GM11168 (cell line): ENCODE data around the gene IL22RA2.
"Not testable (repeated sequence)": the region's sequence is repeated elsewhere in the genome, so short reads cannot be mapped to it uniquely, and the experiment has no call there.

Experiments
- in situ Hi-C: fragments of 300-500 bp; cut with MboI; formaldehyde crosslinking; loops from one replicate; pipeline ENCODE4 v1.12.0; 2022; ENCODE audit warnings: low sequenced_read_pairs; ENCODE audit not compliant: unreplicated experiment

IL22RA2 gene

DNA sequence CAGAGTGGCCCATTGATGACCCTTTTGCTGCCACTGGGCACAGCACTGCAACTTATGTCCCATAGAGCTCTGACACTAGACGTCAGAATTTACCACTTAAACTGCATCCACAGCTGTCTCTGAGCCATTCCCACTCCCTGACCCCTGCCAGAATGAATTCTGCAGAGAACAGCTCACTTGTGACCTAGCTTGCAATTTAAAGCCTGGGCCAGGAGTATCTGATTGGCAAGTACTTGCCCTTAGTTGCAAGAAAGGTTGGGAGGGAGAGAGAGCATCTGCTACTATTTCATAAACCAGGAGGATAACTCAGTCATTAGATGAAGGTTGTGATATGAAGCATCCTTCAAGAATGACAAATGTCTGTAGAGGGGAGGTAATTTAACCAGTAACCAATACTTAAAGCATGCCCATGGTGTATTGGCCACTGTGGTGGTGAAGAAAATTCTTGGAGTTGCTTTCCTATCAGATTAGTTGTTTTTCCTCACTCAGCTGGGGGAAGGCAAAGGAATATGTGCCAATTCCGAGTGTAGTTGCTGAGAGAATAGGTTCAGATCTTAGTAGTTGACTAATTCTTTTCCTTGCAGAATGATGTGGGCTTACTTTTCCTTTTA lies 46.5 kb downstream of the IL22RA2 start:
- in situ Hi-C loops, result no loop called here

DNA sequence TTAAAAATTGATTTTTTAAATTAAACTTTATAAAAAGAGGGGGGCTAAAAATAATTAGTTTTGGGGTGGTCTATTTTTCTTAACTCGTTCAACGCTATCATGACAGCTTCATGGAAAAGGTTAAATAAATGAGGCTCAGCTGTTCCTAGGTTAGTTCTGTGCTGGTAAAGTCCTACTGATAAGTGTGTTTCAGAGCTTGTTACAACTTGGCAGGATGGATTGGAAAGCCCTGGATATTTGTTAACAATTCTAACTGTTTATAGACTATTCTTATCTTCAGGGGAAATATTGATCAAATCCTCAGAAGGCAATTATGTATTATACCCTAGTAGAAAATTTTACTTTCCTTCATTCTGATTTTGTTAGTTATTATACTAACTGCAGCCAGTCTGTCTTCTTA lies 50.4 kb downstream of the IL22RA2 start:
- in situ Hi-C loops, result no loop called here

DNA sequence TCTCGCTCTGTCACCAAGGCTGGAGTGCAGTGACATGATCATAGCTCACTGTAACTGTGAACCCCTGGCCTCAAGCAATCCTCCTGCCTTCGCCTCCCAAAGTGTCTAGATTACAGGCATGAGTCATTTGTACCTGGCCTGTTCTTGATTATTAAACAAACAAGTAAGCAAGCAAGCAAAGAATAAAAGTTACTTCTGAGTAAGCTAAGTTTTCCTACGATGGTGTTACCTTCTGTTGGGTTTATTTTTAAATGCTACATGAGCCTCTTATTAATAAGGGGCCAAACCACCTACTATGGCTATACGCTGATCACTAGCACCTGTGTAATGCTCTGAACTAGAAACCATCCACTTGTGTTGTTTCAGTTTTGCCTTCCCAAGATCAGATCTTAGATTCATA lies 50.8 kb downstream of the IL22RA2 start:
- in situ Hi-C loops, result no loop called here

DNA sequence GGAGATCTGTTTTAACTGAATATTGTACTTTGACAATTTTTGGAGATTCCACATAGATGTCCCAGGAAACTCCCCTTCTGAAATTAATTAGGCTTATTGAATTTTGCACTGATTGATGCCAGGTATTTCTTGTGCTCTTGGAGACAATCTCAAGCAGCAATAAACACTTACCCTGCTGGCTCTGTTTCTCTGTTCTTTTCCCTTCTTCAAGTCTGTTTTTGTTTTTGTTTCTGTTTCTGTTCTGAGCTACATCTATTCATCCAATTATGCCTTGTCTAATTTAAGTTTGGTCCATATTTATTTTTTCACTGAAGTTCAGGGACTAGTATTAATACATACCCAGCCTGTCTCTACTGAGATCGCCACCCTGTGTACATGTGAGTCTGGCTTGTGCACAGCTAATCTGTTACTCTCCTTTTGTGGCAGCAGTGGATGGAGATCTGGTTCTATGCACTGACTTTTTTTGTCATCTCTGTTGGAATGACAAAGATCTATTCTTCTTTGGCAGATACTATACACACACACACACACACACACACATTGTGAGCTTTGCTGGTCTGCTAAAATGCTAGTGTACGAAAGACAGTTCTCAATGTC lies 51.9 kb downstream of the IL22RA2 start:
- in situ Hi-C loops, result no loop called here

DNA sequence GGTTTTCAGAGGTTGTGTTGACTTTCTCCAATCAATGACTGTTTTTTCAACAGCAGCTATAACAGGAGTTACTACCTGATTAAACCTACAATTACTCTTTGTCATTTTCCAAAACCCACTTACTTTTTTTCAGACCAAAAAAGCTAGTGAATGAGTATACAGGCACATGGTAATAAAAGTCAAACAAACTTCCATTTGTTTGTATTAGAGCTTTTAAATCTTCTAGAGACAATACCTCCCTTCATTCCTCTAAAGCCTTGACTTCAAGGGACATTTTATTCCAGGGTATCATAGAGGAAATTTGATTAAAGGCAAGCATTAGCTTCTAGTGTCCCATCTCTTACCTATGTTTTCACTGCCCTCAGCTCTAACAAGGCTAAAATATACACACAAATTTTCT lies 52.7 kb downstream of the IL22RA2 start:
- in situ Hi-C loops, result no loop called here

DNA sequence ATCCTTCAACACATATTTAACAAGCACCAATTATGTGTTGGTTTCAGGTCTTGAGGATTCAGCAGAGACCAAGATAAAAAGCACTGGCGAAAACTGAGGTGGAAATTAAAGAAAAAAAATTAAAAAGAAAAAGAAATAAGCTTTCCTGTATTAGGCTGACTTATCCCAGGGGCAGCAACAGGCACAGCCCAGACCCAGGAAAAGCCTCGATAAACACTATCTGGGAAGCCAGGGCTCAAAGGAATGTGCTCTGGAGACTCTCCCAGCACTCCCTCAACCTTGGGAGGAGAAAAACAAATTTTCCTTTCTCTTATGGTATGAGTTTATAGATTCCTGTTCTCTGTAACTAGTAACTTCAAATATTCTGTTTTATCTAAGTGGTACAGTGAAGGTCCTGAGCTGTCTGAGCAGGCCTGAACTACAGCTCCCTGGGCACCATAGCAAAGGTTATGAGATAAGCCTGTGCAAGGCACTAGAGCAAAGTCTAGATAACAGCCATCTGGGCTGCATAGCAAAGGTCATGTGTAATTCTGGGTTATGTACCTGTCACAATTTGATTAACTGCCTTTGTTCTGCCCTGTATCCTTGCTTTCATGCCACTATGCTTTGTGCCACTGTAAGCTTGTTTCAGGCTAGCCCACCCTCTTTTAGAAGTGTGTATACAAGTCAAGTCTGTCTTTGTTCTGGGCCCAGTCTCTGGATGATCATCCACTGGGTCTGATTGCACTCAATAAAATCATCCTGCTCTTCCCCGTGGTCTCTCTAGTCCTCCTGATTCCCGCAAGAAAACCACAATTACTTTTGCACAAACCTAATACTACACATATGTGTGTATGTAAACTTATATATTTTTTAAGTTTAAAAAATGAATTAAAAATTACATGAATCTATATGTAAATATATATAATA lies 54.0 kb downstream of the IL22RA2 start:
- in situ Hi-C loops, result no loop called here

DNA sequence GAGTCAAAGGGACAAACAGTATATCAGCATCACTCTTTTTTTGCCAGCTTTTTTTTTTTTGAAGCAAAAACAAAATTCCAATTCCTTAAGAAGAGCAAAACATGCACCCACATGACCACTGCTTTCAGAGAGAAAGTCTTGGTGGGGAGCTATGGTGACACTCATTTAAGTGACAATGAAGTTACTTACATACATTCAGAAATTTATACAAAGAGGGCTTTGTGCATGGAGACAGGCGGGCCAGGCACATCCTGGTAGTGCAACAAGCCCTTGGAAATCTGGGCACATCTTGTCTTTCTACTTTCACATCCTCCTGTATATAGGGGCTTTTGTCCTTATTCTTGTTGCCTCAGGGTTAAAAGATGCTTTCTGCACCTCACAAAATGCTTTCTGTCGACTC lies 55.9 kb downstream of the IL22RA2 start:
- in situ Hi-C loops, result no loop called here

DNA sequence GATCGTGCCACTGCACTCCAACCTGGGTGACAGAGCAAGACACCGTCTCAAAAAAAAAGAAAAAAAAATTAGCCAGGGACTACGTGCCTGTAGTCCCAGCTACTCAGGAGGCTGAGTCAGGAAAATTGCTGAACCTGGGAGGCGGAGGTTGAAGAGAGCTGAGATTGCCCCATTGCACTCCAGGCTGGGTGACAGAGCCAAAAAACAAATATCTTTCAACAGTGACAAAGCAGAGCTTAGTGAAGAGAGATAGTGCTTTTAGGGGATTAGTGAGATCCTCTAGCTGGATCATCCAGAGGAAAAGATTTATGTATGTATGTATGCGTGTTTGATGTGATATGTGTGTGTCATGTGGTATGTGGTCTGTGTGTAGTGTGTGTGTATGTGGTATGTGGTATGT lies 56.6 kb downstream of the IL22RA2 start:
- in situ Hi-C loops, result no loop called here

DNA sequence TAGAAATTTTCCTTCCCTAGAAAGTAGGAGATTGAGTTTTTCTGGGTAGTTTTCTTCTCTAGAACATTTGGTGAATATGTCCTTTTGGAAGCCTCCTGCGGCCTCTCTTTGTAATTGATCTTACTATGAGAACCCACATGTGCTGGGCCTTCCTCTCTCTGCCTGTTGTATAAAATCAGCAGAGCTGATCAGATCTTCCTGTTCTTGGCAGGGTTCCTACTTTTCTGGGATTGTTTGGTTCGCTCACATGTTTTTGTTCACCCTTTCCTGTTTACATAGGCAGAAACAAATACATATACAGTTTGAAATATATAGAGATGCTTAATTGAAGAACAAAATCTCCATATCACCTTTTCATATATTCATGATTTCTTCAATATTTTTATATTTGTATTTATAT lies 57.8 kb downstream of the IL22RA2 start:
- in situ Hi-C loops, result no loop called here

DNA sequence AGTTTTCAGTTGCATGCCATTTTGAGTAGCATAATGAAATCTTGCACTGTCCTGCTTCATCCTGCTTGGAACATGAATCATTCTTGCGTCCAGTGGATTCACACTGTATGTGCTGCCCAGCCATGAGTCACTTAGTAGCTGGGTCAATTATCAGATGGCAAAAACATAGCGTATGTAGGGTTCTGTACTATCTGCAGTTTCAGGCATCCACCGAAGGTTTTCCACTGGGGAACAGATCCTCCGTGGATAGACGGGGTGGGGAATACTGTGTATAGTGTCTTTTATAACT lies 61.4 kb downstream of the IL22RA2 start:
- in situ Hi-C loops, result no loop called here

DNA sequence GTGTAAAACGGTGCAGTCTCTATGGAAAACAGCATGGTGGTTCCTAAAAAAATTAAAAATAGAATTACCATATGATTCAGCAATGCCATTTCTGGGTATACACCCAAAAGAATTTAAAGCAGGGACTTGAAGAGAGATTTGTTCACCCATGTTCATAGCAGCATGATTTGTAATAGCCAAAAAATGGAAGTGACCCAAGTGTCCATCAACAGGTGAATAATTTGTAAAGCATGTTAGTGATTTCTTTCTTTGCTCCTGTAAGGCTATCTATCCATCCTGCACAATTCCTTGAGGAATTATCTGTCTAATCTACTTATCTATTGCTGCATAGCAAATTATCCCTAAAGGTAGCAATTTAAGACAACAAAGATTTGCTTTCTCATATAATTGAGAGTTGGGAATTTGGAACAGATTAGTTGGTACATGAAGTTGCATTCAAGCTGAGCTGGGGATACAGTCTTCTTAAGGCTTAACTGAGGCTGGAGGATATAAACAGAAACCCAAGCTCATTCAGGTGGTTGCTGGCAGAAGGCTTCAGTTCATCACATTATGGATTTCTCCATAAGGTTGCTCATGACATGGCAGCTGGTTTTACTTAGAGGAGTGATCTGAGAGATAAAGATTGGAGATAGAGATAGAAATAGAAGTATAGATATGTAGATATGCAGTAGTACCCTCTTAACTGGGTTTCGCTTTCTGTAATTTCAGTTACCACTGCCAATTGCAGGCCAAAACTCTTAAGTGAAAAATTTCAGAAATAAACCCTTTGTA lies 62.0 kb downstream of the IL22RA2 start:
- in situ Hi-C loops, result no loop called here

DNA sequence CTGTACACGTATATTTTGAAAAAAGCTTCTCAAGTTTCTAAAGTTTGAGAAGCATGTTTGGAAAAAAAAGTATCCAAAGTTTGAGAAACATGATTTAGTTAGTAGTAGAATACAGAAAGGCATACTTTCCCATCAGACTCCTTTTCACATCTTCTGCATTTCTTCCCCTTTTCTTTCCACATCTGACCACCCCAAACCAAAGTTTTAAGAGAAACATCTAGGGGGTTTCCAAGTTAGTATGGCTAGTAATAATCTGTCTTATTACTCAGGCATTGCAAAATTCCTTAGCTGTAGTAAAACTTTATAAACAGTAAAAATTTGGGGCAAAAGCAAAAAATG lies 65.7 kb downstream of the IL22RA2 start:
- in situ Hi-C loops, result no loop called here

DNA sequence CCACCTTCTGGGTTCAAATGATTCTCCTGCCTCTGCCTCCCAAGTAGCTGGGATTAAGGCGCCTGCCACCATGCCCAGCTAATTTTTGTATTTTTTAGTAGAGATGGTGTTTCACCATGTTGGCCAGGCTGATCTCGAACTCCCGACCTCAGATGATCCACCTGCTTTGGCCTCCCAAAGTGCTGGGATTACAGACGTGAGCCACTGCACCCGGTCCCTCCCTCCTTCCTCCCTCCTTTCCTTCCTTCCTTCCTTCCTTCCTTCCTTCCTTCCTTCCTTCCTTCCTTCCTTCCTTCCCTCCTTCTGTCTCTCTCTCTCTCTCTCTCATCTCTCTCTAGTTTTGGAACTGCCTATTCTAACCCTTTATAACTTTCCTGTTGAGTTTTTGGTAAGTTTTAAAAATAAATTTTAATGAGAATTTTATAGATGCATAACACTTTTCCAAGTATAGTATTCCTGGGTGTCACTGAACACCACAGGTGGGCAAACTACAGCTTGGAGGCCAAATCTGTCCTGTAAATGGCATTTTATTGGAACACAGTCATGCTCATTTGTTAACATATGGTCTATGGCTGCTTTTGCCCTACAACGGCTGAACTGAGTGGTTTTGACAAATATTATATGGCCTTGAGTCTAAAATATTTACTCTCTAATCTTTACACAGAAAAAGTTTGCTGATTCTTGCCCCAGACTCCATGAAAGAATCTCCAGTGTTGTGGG lies 66.2 kb downstream of the IL22RA2 start:
- in situ Hi-C loops, result not testable (repeated sequence)

DNA sequence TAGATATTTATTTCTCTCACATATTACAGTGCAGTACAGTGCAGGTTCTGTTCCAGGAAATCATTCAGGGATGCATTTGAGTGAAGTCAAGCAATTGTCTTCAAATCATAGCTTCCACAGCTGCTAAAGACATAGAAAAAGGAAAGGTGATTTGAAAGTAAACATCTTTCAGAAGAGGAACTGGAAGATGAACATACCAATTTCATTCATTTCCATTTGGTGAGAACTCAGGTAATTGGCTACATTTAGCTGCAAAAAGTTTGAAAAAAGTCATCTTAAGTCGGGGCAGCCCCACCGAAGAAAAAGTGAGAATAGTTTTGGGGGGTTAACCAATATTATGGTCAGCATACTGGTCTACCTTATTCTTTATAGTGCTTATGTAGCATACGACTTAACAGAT lies 67.3 kb downstream of the IL22RA2 start:
- in situ Hi-C loops, result no loop called here

DNA sequence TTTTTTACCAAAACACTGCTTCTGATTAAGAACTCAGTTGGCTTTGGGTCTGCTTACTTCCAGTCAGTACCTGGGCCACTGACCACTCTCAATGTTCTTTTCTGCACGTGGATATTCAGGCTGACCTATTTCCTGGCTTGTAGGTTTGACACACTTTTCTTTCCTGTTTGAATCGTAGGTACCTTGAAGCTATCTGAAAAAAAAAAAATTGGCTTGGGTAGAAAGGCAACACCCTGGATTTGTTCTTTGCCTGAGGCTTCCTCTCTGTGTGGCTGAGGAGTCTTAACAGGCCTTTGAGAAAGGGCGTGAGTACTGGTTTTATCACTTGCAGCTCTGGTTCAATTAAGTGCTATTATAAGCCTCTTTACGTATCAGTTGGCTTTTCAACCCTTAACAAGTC lies 68.1 kb downstream of the IL22RA2 start:
- in situ Hi-C loops, result no loop called here

DNA sequence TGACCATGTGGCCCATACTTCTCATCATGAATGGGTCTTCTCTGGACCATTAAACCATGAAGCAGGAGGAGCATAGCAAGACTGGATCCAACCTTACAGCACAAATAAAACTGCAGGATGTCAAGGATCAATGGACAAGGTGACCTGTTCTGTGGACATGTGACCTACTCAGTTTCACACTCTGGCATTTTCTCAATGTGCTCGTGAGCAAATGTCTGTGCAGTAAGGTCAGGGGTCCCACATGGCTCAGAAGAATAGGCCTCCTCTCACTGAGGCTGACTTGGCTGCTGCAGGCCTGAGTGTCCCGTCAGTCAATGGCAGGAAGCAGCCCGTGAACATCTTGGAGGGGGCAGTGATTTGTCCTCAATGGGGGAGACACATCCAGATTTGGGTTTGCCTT lies 68.5 kb downstream of the IL22RA2 start:
- in situ Hi-C loops, result no loop called here

DNA sequence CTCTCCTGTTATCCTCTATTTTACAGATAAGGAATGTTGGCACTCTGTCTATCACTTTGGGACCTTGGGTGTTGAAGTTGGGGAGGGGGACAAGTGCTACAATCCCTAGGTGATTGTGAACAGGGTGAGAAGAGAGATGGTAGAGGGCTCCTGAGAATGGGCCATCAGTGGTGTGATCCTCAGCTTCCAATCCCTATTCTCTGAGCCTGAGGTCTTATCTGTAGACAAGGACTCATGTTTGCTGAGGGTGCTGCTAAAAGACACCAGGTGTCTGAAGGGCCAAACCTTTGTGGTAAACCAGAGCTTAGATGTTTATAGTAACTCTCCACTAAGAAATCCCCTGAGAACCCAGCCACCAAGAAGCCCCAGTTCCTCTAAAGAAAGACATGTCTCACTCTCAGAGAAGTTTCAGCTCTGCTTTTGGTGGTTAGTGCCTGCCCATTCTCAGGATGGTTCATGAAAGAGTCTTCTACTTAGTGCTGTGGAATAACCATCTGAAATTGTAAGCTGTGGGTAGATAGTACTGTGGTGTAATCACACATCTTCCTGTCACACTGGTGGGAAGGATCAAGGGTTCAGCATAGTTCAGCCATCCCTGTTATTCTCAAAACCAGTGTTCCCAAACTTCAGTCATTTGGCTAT lies 70.5 kb downstream of the IL22RA2 start:
- in situ Hi-C loops, result no loop called here

DNA sequence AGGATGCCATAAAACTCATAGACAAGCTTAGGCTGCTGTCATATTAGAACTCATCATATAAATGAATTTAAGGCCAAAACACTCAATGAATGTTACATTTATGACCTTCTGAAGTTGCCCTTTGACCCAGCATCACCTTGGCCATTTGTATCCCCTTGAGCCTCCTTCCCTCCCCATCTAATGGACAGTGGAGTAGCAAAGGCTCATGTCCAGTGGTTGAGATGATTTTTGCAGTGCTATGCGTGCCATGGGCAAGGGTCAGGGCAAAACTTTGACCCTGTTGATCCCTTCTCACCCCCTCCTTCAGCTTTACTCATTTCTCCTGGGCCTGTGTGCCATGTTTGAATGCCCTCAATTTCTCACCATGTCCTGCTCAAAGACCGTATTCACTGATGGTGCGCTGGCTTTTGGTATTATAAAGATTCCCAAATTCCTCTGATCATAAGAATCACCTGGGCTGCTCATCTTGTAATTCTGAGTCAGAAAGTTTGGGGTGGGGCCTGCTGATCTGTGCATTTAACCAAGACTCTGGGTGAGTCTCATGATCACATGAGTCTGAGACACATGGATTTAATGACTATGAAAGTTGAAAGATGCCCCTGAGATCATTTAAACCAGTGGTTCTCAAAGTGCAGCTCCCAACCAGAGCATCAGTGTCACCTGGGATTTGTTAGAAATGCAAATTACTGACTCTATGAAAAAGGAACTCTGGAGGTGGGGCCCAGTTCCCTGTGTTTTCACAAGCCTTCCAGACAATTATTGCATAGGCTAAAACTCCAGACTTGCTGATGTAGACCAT lies 71.2 kb downstream of the IL22RA2 start:
- in situ Hi-C loops, result no loop called here

DNA sequence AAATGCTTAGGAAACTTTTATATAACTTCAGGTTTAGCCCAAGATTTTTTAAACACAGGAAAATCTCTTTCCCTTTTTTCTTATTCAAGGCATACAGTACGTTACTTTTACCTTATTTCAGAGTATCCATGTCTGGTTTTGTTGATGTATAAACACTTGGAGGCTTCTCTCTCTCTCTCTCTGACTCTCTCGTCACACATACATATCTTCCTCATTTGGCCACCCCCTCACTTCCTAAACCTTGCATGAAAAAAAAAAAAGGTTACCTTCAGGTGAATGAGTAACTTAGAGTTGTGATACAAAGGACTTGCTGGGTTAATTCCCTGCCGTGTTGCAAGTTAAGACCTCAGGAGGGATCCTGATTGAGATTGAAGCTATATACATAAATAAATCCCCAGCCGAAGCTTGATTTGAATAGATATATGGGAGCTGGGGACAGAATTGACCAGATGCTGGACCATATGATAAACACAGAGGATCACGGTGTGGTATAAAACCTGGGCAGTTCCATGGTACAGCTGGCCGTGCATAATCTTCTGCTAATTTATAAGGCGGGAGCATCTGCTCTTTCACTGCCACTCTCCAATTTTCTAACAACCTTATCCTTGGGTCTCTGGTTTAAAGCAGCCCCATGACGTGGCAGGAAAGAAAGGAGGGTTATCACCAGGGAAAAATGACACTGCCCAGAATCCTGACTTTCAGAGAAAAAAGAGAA lies 73.6 kb downstream of the IL22RA2 start:
- in situ Hi-C loops, result no loop called here
